Tibial nerve (tissue), 3 donors: ENCODE measurements around the gene TFAM.

ENCODE experiments used
- CTCF ChIP-seq, 5 experiments: fragments of 200-600 bp in 3 of 5; fragments of 450-650 bp in 2 of 5; sonication (generic) in 3 of 5; IDR thresholded peaks; one replicate each; pipeline ENCODE4 v1.5.1; 2016 to 2019; ENCODE audit warnings: antibody characterized with exemption in 5 of 5, mild to moderate bottlenecking in 3 of 5, moderate library complexity in 2 of 5
- POLR2A ChIP-seq, 2 donors: fragments of 450-650 bp; IDR thresholded peaks; one replicate each; pipeline ENCODE4 v1.6.1; 2017; ENCODE audit warnings: antibody characterized with exemption in 2 of 2, mild to moderate bottlenecking in 2 of 2, moderate library complexity in 2 of 2

- TF ChIP-seq CTCF (IDR thresholded peaks at IDR 0.05) (no peak), POLR2A (IDR thresholded peaks at IDR 0.05) (no peak)
Observed at GRCh38 chr10:58367069-58367468, 18.1 kb upstream of the TFAM start.
